ENCODE results near the gene PEX19.

DNA sequence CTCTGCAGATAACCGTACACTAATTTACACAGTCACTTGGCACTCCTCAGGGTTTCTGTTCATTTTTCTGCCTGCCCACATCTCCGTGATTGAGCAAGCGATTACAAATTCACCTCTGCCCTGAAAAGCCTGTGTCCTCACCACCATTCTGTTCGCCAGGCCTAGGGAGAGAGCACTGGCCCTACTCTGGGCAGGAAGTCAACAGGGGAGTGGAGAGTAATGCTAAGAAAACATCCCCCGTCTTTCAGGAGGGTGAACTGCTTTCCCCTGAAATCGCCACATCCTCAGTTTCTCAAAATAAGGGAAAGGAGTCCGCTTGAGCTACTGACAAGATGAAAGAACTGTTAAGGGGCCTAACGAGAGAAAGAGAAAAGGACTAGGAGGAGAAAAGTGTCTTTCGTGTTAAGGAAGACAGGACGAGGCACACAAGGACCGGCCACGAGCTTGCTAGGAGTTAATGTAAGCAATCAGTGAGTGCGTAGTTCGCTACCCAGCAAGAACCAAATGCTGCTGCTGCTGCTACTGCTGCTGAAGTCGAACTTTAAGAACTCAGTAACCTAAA lies 632 bp downstream of the PEX19 start:
- no peak for TF ChIP-seq POLR2A (IDR thresholded peaks at IDR 0.05; ENCODE audit: extremely low read depth, insufficient read length)
- TF ChIP-seq, protein P1, sequence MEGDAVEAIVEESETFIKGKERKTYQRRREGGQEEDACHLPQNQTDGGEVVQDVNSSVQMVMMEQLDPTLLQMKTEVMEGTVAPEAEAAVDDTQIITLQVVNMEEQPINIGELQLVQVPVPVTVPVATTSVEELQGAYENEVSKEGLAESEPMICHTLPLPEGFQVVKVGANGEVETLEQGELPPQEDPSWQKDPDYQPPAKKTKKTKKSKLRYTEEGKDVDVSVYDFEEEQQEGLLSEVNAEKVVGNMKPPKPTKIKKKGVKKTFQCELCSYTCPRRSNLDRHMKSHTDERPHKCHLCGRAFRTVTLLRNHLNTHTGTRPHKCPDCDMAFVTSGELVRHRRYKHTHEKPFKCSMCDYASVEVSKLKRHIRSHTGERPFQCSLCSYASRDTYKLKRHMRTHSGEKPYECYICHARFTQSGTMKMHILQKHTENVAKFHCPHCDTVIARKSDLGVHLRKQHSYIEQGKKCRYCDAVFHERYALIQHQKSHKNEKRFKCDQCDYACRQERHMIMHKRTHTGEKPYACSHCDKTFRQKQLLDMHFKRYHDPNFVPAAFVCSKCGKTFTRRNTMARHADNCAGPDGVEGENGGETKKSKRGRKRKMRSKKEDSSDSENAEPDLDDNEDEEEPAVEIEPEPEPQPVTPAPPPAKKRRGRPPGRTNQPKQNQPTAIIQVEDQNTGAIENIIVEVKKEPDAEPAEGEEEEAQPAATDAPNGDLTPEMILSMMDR (IDR thresholded peaks at IDR 0.05; ENCODE audit: low read depth, low read length) = no peak
- no peak for TF ChIP-seq MYC (IDR thresholded peaks at IDR 0.05; ENCODE audit: low read depth, low read length)
